SJSA1 (cell line): ENCODE measurements around the gene SPRYD7. TPM values are rescaled to one million over a fixed set of nuclear protein-coding genes. Genes with fewer than 3 reads are reported as not detected.

Experiments
- DNase-seq, 2 experiments: peaks; one replicate each; pipeline ENCODE4 v3.0.0-alpha.2; 2015 to 2020; ENCODE audit warnings: low spot score in 2 of 2, low read depth in 1 of 2
- H3K27ac ChIP-seq: fragments of 250-450 bp; sonication (Bioruptor Pico); 2 replicates; pipeline ENCODE4 v1.5.1; 2020; ENCODE audit warnings: mild to moderate bottlenecking, moderate library complexity
- H3K27me3 ChIP-seq: fragments of 250-450 bp; sonication (Bioruptor Pico); replicated peaks from 2 replicates; pipeline ENCODE4 v1.5.1; 2020; ENCODE audit warnings: mild to moderate bottlenecking, moderate library complexity
- H3K36me3 ChIP-seq: fragments of 250-450 bp; sonication (Bioruptor Pico); 2 replicates; pipeline ENCODE4 v1.5.1; 2020; ENCODE audit warnings: mild to moderate bottlenecking
- H3K4me1 ChIP-seq: fragments of 250-450 bp; sonication (Bioruptor Pico); replicated peaks from 2 replicates; pipeline ENCODE4 v1.6.1; 2021; ENCODE audit warnings: mild to moderate bottlenecking
- H3K4me3 ChIP-seq: fragments of 250-450 bp; sonication (Bioruptor Pico); 2 replicates; pipeline ENCODE4 v1.5.1; 2020; ENCODE audit warnings: mild to moderate bottlenecking
- H3K9me3 ChIP-seq: fragments of 250-450 bp; sonication (Bioruptor Pico); replicated peaks from 2 replicates; pipeline ENCODE4 v1.5.1; 2020; ENCODE audit warnings: mild to moderate bottlenecking
- total RNA-seq: library from RNA; depleted of rRNA; stranded (reverse); fragments of >200 nt; shearing (Covaris generic); gene quantifications from 2 replicates; pipeline ENCODE4 v1.2.3, GENCODE V29; 2014

The SPRYD7 gene
- total RNA-seq, 1 experiment from 2014 or later: 12.3 TPM

DNA sequence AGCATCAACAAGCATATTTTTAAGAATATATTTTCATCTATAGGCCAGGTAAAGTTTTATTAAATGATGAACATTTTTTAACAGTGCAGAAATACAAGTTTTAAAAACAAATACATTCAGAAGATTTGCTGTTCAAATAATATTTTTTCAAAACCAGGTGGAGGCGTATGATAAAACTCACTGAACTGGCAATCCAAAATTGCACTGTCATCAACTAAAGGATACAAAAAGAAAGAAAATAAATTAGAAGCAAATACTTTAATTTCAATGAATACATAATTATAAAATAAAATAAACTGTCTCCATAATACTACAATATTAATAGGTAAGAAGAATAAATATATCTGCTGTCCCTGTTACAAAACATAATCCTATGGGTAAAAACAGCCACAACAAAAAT lies 21.2 kb downstream of the SPRYD7 start:
- Histone ChIP-seq H3K27me3 (no peaks in the 10 kb centered on the region), H3K27ac (no peak overlapping the region), H3K36me3 (peaks cover 27% of the 10 kb centered on the region), H3K4me3 (no peak overlapping the region), H3K4me1 (no peaks in the 10 kb centered on the region), H3K9me3 (no peaks in the 10 kb centered on the region)
- no peak for DNase-seq

DNA sequence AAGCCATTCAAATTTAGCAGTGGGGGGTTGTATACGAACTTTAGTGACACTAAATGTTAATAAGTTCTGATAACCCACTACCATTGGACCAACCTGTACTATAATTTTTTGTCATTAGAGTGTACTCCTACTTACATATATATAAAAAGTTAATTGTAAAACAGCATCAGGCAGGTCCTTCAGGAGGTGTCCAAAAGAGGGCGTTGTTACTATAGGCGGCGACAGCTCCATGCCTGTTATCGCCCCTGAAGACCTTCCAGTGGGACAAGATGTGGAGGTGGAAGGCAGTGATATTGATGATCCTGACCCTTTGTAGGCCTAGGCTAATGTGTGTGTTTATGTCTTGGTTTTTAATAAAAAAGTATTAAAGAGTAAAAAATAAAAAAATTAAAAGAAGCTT lies 27.5 kb downstream of the SPRYD7 start:
- no peaks in the 10 kb centered on the region for H3K4me1 ChIP-seq
- H3K27me3 ChIP-seq: no peaks in the 10 kb centered on the region
- H3K4me3 ChIP-seq: no peak overlapping the region
- peaks cover under 1% of the 10 kb centered on the region; the same call in 1 of the 2 replicates for H3K36me3 ChIP-seq
- no peak for DNase-seq
- H3K27ac ChIP-seq: no peak overlapping the region
- no peaks in the 10 kb centered on the region for H3K9me3 ChIP-seq

DNA sequence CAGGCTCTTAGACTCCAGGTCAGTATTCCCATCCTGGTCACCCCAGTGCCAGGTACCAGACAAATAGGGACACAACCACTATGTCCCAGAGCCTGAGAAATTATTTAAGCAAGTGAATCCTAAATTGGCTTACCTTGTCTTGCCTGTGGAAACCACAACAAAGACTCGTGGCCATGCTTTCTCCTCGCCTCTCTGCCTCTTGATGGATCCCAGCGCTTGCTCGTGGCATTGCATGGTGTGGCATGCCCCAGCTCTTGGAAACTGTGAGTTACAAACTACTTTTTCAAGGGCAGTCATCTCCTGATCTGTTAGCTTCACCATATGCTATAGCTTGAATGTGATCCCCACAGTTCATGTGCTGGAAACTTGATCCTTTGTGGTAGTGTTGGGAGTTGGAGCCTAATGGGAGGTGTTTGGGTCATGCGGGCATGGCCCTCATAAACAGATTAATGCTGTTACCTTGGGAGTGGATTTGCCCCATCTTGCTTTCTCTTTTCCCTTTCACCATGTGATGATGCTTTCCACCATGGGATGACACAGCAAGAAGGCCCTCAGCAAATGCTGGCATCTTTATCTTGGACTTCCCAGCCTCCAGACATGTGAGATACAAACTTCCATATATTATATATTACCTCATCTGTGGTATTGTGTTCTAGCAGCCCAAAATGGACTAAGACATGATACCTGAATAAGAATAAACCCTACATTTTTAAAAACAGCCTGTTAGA lies 31.2 kb downstream of the SPRYD7 start:
- no peak for DNase-seq
- Histone ChIP-seq H3K27ac (no peak overlapping the region), H3K4me3 (no peak overlapping the region), H3K27me3 (no peaks in the 10 kb centered on the region), H3K4me1 (no peaks in the 10 kb centered on the region), H3K36me3 (no peaks in the 10 kb centered on the region), H3K9me3 (no peaks in the 10 kb centered on the region)

DNA sequence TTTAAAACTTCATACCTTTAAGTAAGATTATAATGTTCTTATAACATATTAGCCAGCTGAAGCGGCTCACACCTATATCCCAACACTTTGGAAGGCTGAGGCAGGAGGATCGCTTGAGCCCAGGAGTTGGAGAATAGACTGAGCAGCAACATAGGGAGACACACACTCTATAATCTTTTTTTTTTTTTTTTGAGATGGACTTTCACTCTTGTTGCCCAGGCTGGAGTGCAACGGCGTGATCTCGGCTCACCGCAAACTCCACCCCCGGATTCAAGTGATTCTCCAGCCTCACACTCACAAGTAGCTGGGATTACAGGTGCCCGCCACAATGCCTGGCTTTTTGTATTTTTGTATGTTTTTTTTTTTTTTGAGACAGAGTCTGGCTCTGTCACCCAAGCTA lies 37.3 kb downstream of the SPRYD7 start:
- no peak overlapping the region for H3K4me3 ChIP-seq
- H3K27ac ChIP-seq: no peak overlapping the region
- no peaks in the 10 kb centered on the region for H3K9me3 ChIP-seq
- H3K27me3 ChIP-seq: no peaks in the 10 kb centered on the region
- H3K4me1 ChIP-seq: no peaks in the 10 kb centered on the region
- DNase-seq: no peak
- H3K36me3 ChIP-seq: no peaks in the 10 kb centered on the region

DNA sequence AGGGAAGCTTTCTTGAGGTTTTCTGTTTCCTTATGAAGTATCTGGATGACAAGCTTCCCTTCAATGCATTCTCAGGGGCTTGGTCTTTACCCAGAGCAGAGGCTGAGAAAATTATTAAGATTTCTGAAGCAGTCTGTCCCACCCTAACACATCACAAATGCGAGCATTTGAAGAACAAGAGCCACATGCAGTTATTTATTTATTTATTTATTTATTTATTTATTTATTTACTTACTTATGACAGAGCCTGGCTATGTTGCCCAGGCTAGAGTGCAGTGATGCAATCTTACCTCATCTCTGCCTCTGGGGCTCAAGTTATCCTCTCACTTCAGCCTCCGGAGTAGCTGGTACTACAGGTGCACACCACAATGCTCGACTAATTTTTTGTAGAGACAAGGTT lies 38.4 kb downstream of the SPRYD7 start:
- Histone ChIP-seq H3K36me3 (no peaks in the 10 kb centered on the region), H3K27me3 (no peaks in the 10 kb centered on the region), H3K27ac (no peak overlapping the region), H3K4me1 (no peaks in the 10 kb centered on the region), H3K4me3 (no peak overlapping the region), H3K9me3 (no peaks in the 10 kb centered on the region)
- DNase-seq: no peak

DNA sequence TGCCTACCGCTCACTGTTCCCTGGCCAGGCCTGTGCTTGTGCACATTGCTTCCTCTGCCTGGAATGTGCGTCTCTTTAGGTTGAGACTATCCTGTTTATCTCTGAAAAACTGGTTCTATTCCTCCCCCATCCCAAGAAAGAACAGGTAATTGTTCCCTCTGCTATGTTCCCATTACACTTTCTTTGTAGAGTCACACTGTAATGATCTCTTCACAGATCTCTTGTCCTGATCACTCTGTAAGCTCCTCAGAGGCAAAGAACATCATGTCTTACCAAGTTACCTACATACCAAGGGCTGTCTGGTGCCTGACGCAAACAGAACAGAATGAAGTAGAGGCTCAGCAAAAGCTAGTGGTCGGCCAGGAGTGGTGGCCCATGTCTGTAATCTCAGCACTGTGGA lies 40.3 kb downstream of the SPRYD7 start:
- Histone ChIP-seq H3K27me3 (no peaks in the 10 kb centered on the region), H3K36me3 (no peaks in the 10 kb centered on the region), H3K9me3 (no peaks in the 10 kb centered on the region), H3K27ac (no peak overlapping the region), H3K4me3 (no peak overlapping the region), H3K4me1 (no peaks in the 10 kb centered on the region)
- no peak for DNase-seq

DNA sequence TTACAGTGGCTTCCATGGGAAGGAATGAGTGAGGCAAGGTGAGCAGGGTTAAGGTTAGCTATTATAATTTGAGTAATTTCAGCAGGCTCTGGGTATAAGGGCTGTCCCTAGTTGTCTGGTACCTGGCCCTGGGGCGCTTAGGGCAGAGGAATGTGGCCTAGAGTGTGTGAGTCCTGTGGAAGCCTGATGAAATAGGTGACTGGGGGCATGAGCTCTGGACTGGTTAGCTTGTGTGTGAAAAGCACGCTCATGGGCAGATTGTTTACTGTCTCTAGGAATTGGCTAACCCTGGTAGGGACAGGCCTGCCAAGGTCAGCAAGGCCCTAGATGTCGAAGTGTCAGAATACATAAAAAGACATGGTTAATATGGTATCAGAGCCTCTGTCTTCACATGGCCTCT lies 42.5 kb downstream of the SPRYD7 start:
- Histone ChIP-seq H3K9me3 (no peaks in the 10 kb centered on the region), H3K27me3 (no peaks in the 10 kb centered on the region), H3K4me1 (no peaks in the 10 kb centered on the region), H3K27ac (no peak overlapping the region), H3K4me3 (no peak overlapping the region), H3K36me3 (no peaks in the 10 kb centered on the region)
- DNase-seq: no peak

DNA sequence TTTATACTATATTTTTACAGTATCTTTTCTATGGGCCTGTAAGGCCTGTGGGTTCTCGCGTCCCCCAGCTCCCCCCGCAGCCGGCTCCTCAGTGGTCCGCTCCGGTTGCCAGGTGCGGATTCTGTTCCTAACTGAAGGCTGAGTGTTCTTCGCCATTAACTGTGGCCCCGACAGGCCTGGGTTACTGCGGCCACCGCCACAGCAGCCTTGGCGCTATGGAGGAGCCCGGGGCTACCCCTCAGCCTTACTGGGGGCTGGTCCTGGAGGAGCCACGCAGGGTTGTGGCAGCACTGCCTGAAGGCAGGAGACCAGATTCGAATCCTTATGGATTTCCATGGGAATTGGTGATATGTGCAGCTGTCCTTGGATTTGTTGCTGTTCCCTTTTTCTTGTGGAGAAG lies 45.8 kb downstream of the SPRYD7 start:
- no peak for DNase-seq
- Histone ChIP-seq H3K9me3 (no peaks in the 10 kb centered on the region), H3K27ac (no peak overlapping the region), H3K4me1 (no peaks in the 10 kb centered on the region), H3K4me3 (no peak overlapping the region), H3K27me3 (no peaks in the 10 kb centered on the region), H3K36me3 (no peaks in the 10 kb centered on the region)

DNA sequence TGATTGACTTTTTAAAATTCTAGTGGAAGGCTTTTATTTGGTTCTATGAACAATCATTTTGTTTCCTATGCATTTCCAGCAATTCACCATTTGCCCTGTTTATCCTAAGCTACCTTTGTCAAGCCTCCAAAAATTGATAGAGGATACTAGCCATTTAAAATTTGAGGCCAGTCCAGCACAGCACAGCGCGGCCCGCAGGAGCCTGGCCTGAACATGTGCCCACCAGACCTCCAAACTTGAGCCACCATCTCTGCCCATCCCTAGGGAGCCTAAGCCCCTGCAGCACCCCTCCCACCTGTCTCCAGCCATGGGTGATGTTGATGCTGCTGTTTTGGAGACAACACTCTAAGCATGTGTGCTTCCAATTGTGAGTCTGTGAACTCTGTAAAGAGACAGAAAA lies 57.5 kb downstream of the SPRYD7 start:
- Histone ChIP-seq H3K27me3 (no peaks in the 10 kb centered on the region), H3K4me1 (no peaks in the 10 kb centered on the region), H3K27ac (no peak overlapping the region), H3K36me3 (no peaks in the 10 kb centered on the region), H3K9me3 (peaks cover 5% of the 10 kb centered on the region; the same call in 1 of the 2 replicates), H3K4me3 (no peak overlapping the region)
- no peak for DNase-seq

DNA sequence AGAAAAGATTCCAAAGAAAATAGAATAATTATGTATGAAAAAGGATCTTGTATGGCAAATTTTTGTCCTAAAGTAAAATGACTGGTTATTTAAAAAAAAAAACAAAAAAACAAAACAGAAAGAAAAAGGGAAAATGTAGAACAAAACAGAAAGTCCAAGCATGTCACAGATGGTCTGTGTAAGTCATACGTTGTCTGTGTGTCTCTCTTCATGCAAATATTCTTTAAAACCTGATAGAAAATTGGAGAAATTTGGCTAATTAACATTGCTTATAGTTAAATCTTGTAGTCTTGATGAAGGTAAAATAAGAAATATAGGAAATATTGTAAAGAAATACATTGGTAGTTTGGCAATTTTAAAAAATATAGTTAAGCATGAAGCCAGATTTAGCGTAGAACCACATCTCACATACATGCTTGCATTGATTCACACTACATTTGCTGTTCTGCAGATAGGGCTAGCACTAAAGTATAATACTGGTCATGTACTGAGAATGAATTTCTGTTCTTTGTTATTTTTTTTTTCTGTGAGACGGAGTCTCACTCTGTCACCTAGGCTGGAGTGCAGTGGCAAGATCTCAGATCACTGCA lies 58.4 kb downstream of the SPRYD7 start:
- DNase-seq: peak in 1 of 2 experiments; percentile 14
- no peaks in the 10 kb centered on the region for H3K4me1 ChIP-seq
- H3K9me3 ChIP-seq: peaks cover 5% of the 10 kb centered on the region; the same call in 1 of the 2 replicates
- H3K4me3 ChIP-seq: no peak overlapping the region
- no peak overlapping the region for H3K27ac ChIP-seq
- H3K27me3 ChIP-seq: no peaks in the 10 kb centered on the region
- no peaks in the 10 kb centered on the region for H3K36me3 ChIP-seq

DNA sequence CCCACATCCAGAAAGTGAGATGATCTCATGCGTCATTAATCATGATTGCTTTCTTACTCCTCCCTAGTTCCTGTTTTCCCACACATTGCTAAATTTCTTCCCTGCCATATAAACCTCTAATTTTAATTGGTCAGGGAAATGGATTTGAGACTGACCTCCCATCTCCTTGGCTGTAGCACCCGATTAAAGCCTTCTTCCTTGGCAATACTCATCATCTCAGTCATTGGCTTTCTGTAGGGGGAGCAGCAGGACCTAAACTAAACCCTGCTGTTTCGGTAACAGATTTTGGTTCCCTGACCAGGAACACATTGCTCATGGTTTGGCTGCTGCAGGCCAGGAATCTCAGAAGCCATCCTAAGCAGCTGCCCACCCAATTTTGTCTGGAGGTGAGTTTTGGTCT lies 61.7 kb downstream of the SPRYD7 start:
- no peak overlapping the region for H3K27ac ChIP-seq
- no peak for DNase-seq
- H3K27me3 ChIP-seq: no peaks in the 10 kb centered on the region
- H3K9me3 ChIP-seq: peaks cover 5% of the 10 kb centered on the region; the same call in 1 of the 2 replicates
- H3K36me3 ChIP-seq: no peaks in the 10 kb centered on the region
- H3K4me3 ChIP-seq: no peak overlapping the region
- no peaks in the 10 kb centered on the region for H3K4me1 ChIP-seq

DNA sequence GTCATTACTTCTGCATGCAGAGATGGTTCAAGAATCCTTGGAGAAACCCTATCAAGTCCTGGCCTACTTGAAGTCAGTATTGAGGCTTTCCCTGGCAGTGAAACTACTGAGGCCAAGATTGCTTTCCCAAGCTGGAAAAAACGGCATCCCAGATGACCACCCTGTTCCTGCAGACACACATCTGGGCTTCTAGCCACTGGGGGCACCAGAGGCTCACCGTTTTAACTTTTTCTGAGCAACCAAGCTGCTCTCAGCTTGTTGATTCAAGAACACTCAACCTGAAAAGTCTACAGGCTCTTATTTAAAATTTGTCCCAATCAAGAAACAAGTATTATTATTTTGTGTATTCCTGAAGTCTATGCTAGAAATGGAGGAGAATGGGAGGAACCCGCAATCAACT lies 66.6 kb downstream of the SPRYD7 start:
- H3K4me3 ChIP-seq: no peak overlapping the region
- no peak overlapping the region for H3K27ac ChIP-seq
- no peaks in the 10 kb centered on the region for H3K27me3 ChIP-seq
- DNase-seq: no peak
- no peaks in the 10 kb centered on the region for H3K4me1 ChIP-seq
- H3K36me3 ChIP-seq: no peaks in the 10 kb centered on the region
- no peaks in the 10 kb centered on the region for H3K9me3 ChIP-seq

DNA sequence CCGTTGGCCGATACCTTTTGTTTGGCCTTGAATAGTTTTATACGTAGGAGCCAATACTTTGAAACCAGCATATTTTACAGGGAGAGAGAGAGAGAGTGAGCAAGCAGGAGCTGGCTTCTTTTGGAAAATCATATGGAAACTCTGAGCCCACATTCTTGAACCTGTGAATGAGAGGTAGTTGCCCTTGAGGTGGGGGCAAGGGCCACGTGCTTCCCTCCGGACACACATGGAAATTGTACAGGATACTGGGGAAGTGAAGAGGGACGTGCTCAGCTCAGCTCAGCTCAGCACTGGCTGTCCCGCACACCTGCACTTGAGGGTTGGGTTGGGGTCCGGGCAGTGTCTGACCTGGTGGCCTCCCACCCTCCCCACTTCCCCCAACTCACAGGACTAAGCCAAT lies 68.3 kb downstream of the SPRYD7 start:
- Histone ChIP-seq H3K27me3 (no peaks in the 10 kb centered on the region), H3K4me3 (no peak overlapping the region), H3K36me3 (no peaks in the 10 kb centered on the region), H3K4me1 (no peaks in the 10 kb centered on the region), H3K9me3 (no peaks in the 10 kb centered on the region), H3K27ac (no peak overlapping the region)
- DNase-seq: no peak

DNA sequence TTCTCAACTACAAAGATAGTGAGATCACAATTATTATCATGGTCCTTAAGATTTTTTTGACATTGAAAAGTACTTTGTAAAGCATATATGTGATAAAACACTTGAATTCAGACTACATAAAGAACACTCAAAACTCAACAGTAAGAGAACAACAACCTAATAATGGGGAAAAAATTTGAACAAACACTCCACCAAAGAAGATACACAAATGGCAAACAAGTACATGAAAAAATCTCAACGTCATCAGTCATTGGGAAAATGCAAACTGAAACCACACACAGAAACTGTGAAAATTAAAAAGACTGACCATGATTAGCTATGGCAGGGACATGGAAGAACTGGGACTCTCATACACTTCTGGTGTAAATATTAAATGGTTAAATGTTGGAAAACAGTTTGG lies 70.9 kb downstream of the SPRYD7 start:
- Histone ChIP-seq H3K27ac (no peak overlapping the region), H3K9me3 (no peaks in the 10 kb centered on the region), H3K27me3 (no peaks in the 10 kb centered on the region), H3K4me3 (no peak overlapping the region), H3K36me3 (no peaks in the 10 kb centered on the region), H3K4me1 (peaks cover 1% of the 10 kb centered on the region)
- no peak for DNase-seq

DNA sequence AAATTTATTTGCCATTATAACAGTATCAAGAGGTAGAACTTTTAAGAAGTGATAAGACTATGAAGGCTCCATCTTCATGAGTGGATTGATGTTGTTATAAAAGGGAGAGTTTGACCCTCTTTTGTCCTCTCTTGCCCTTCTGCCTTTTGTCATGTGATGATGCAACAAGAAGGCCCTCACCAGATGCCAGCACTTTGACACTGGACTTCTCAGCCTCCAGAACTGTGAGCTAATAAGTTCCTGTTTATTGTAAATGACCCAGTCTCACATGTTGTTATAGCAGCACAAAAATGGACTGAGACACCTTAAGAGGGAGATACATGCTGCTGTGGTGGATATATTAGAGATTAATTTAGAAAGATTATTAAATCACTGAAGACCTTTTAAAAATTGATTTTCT lies 71.6 kb downstream of the SPRYD7 start:
- H3K4me3 ChIP-seq: no peak overlapping the region
- no peak for DNase-seq
- no peak overlapping the region for H3K27ac ChIP-seq
- H3K4me1 ChIP-seq: peaks cover 8% of the 10 kb centered on the region
- H3K9me3 ChIP-seq: no peaks in the 10 kb centered on the region
- H3K27me3 ChIP-seq: no peaks in the 10 kb centered on the region
- no peaks in the 10 kb centered on the region for H3K36me3 ChIP-seq
